Muscle layer of duodenum (tissue), 2 donors: ENCODE measurements around the gene GSTP1.
A peak's percentile ranks its signal among the peaks of the same experiment; 100 is the strongest.

ENCODE experiments used
- H3K27ac ChIP-seq: one replicate; pipeline ENCODE4 v1.7.0; 2013; ENCODE audit warnings: mild to moderate bottlenecking, low read length
- H3K27me3 ChIP-seq: one replicate; pipeline ENCODE4 v1.7.0; 2013; ENCODE audit warnings: low read depth, mild to moderate bottlenecking, control low read depth, low read length
- H3K36me3 ChIP-seq, 2 donors: one replicate each; pipeline ENCODE4 v1.7.0; 2013; ENCODE audit warnings: low read length in 2 of 2, control low read depth in 1 of 2, mild to moderate bottlenecking in 1 of 2; ENCODE audit not compliant: insufficient read depth in 2 of 2, control insufficient read depth in 1 of 2
- H3K4me1 ChIP-seq, 2 donors: one replicate each; pipeline ENCODE4 v1.7.0; 2013; ENCODE audit warnings: low read length in 2 of 2, mild to moderate bottlenecking in 2 of 2, control low read depth in 1 of 2, moderate library complexity in 1 of 2; ENCODE audit not compliant: insufficient read depth in 2 of 2, control insufficient read depth in 1 of 2
- H3K4me3 ChIP-seq, 2 donors: one replicate each; pipeline ENCODE4 v1.7.0; 2013; ENCODE audit warnings: low read length in 2 of 2, low read depth in 1 of 2, mild to moderate bottlenecking in 1 of 2
- H3K9me3 ChIP-seq, 2 donors: one replicate each; pipeline ENCODE4 v1.7.0; 2013; ENCODE audit warnings: low read length in 2 of 2, control low read depth in 1 of 2, mild to moderate bottlenecking in 1 of 2; ENCODE audit not compliant: control insufficient read depth in 1 of 2
- donor health status: healthy.

GSTP1 gene

GRCh38 chr11:67583247-67584204 lies at the start of gene GSTP1:
TSS of gene GSTP1 (plus strand) at chr11:67583812. CDS start at chr11:67583844, 32 bp downstream.
- Histone ChIP-seq H3K9me3 (no peaks in the 10 kb centered on the region), H3K27ac (peak within 1 kb of the TSS; percentile 91), H3K4me1 (peaks cover 5 to 18% of the 10 kb centered on the region in 2 donors)

GRCh38 chr11:67534070-67534679 lies 49.4 kb upstream of the GSTP1 start:
- H3K4me3 ChIP-seq: no peak overlapping the region
- no peak overlapping the region for H3K27ac ChIP-seq
- H3K9me3 ChIP-seq: peaks cover 0 to 9% of the 10 kb centered on the region in 2 donors
- H3K4me1 ChIP-seq: no peaks in the 10 kb centered on the region
- H3K27me3 ChIP-seq: peaks cover 3% of the 10 kb centered on the region
- H3K36me3 ChIP-seq: no peaks in the 10 kb centered on the region

More at GRCh38 chr11:67583247-67584204, at the start of gene GSTP1:
- Histone ChIP-seq H3K27me3 (no peaks in the 10 kb centered on the region), H3K4me3 (peak within 1 kb of the TSS; percentile 73 to 74), H3K36me3 (peaks cover 6 to 30% of the 10 kb centered on the region in 2 donors)

- Histone ChIP-seq H3K27me3 (peaks cover 3% of the 10 kb centered on the region), H3K9me3 (peaks cover 0 to 9% of the 10 kb centered on the region in 2 donors), H3K4me1 (no peaks in the 10 kb centered on the region), H3K4me3 (no peak overlapping the region), H3K36me3 (no peaks in the 10 kb centered on the region), H3K27ac (no peak overlapping the region)
These were observed 48.1 kb upstream of the GSTP1 start for GRCh38 chr11:67535561-67535960.

GRCh38 chr11:67538306-67538705 lies 45.3 kb upstream of the GSTP1 start:
- Histone ChIP-seq H3K27ac (no peak overlapping the region), H3K4me3 (no peak overlapping the region), H3K4me1 (no peaks in the 10 kb centered on the region), H3K27me3 (peaks cover 3% of the 10 kb centered on the region), H3K9me3 (peaks cover 0 to 8% of the 10 kb centered on the region in 2 donors), H3K36me3 (no peaks in the 10 kb centered on the region)

GRCh38 chr11:67538823-67539505 lies 44.6 kb upstream of the GSTP1 start:
- H3K36me3 ChIP-seq: no peaks in the 10 kb centered on the region
- peaks cover 3% of the 10 kb centered on the region for H3K27me3 ChIP-seq
- no peak overlapping the region for H3K27ac ChIP-seq
- no peaks in the 10 kb centered on the region for H3K4me1 ChIP-seq
- H3K9me3 ChIP-seq: peaks cover 0 to under 1% of the 10 kb centered on the region in 2 donors
- H3K4me3 ChIP-seq: no peak overlapping the region

- no peaks in the 10 kb centered on the region for H3K4me1 ChIP-seq
- H3K27ac ChIP-seq: no peak overlapping the region
- H3K36me3 ChIP-seq: no peaks in the 10 kb centered on the region
- peaks cover 3% of the 10 kb centered on the region for H3K27me3 ChIP-seq
- no peaks in the 10 kb centered on the region for H3K9me3 ChIP-seq
- H3K4me3 ChIP-seq: no peak overlapping the region
These were observed 44.1 kb upstream of the GSTP1 start for GRCh38 chr11:67539550-67539949.

- Histone ChIP-seq H3K4me1 (no peaks in the 10 kb centered on the region), H3K27ac (no peak overlapping the region), H3K36me3 (no peaks in the 10 kb centered on the region), H3K27me3 (peaks cover 3% of the 10 kb centered on the region), H3K9me3 (no peaks in the 10 kb centered on the region), H3K4me3 (no peak overlapping the region)
These were observed 42.4 kb upstream of the GSTP1 start for GRCh38 chr11:67541198-67541597.

- no peaks in the 10 kb centered on the region for H3K36me3 ChIP-seq
- peaks cover 3% of the 10 kb centered on the region for H3K27me3 ChIP-seq
- H3K27ac ChIP-seq: no peak overlapping the region
- no peaks in the 10 kb centered on the region for H3K9me3 ChIP-seq
- H3K4me1 ChIP-seq: no peaks in the 10 kb centered on the region
- H3K4me3 ChIP-seq: no peak overlapping the region
These were observed 41.4 kb upstream of the GSTP1 start for GRCh38 chr11:67542169-67542568.

- Histone ChIP-seq H3K36me3 (no peaks in the 10 kb centered on the region), H3K4me1 (no peaks in the 10 kb centered on the region), H3K4me3 (no peak overlapping the region), H3K9me3 (no peaks in the 10 kb centered on the region), H3K27me3 (peaks cover 3% of the 10 kb centered on the region), H3K27ac (no peak overlapping the region)
These were observed 40.6 kb upstream of the GSTP1 start for GRCh38 chr11:67542971-67543370.

GRCh38 chr11:67543585-67543984 lies 40.0 kb upstream of the GSTP1 start:
- H3K4me1 ChIP-seq: no peaks in the 10 kb centered on the region
- H3K27ac ChIP-seq: no peak overlapping the region
- H3K27me3 ChIP-seq: no peaks in the 10 kb centered on the region
- no peak overlapping the region for H3K4me3 ChIP-seq
- no peaks in the 10 kb centered on the region for H3K9me3 ChIP-seq
- no peaks in the 10 kb centered on the region for H3K36me3 ChIP-seq

- Histone ChIP-seq H3K4me1 (no peaks in the 10 kb centered on the region), H3K9me3 (no peaks in the 10 kb centered on the region), H3K27ac (peak overlapping the region; percentile 16), H3K36me3 (no peaks in the 10 kb centered on the region), H3K27me3 (no peaks in the 10 kb centered on the region), H3K4me3 (no peak overlapping the region)
These were observed 38.9 kb upstream of the GSTP1 start for GRCh38 chr11:67544616-67545242.
